ENCODE data around the gene NIM1K. TPM values are rescaled to one million over a fixed set of nuclear protein-coding genes. Genes with fewer than 3 reads are reported as not detected.

NIM1K gene
- total and polyA plus RNA-seq, 2 donors (not counting 1 experiment from before 2014, with no cell fraction given) = 0.13 to 0.32 TPM

- H2AFZ ChIP-seq (ENCODE audit: insufficient read depth, low read depth, low read length, poor library complexity, severe bottlenecking) = no peak overlapping the region
- ChIA-PET POLR2A (no interaction called here), CTCF (interaction anchor here (1.2 kb wide), 1 partner anchor 9 kb away, joined by 3 read pairs; no protein-coding TSS in a partner anchor)
- H3K9ac ChIP-seq (ENCODE audit: low read length) = no peak overlapping the region
- intact Hi-C loops (cut with micrococcal nuclease) = no loop called here
- ATAC-seq (ENCODE audit: low read depth) (no peak), DNase-seq (no peak)
- H3K9me3 ChIP-seq (ENCODE audit: control extremely low read depth in 1 of 3, control insufficient read depth in 2 of 3, insufficient read depth in 1 of 3, low read length in 2 of 3) = peaks cover 0 to 14% (median 0%) of the 10 kb centered on the region in 3 donors
- H3K27ac Mint-ChIP-seq = no peak overlapping the region
- H3K9me3 Mint-ChIP-seq (ENCODE audit: insufficient read depth) = no peaks in the 10 kb centered on the region
- H4K20me1 ChIP-seq (ENCODE audit: control insufficient read depth, insufficient read depth, low read length, poor library complexity, severe bottlenecking) = no peaks in the 10 kb centered on the region
- H3K36me3 ChIP-seq (replicated peaks in 1 of 2; ENCODE audit: control extremely low read depth in 1 of 2, control insufficient read depth in 1 of 2, extremely low read depth in 1 of 2, insufficient read depth in 2 of 2, low read length in 1 of 2) = no peaks in the 10 kb centered on the region
- H3K4me1 Mint-ChIP-seq = no peaks in the 10 kb centered on the region
- no peaks in the 10 kb centered on the region for H3K4me1 ChIP-seq (ENCODE audit: control insufficient read depth in 2 of 2, insufficient read depth in 2 of 2, low read length in 2 of 2)
- no peak for TF ChIP-seq CTCF (IDR thresholded peaks at IDR 0.05)
- no peak for TF ChIP-seq EZH2 (IDR thresholded peaks at IDR 0.05; ENCODE audit: borderline replicate concordance, insufficient read depth, low read depth, low read length, poor library complexity, severe bottlenecking)
- H3K4me3 Mint-ChIP-seq = no peak overlapping the region
- no peak overlapping the region for H3K4me3 ChIP-seq (ENCODE audit: control extremely low read depth in 1 of 5, extremely low read depth in 1 of 5, insufficient read depth in 1 of 5, low read depth in 2 of 5, low read length in 4 of 5)
- H3K4me2 ChIP-seq (replicated peaks; ENCODE audit: low read depth, low read length, poor library complexity, severe bottlenecking) = no peak overlapping the region
- no CpG with 5 or more reads among the region's 1 CpG for WGBS (ENCODE audit: insufficient coverage)
- no peak overlapping the region for H3K27ac ChIP-seq (ENCODE audit: low read length in 2 of 2)
- H3K79me2 ChIP-seq (ENCODE audit: control insufficient read depth, insufficient read depth, low read length) = no peaks in the 10 kb centered on the region
- peaks cover 49% of the 10 kb centered on the region for H3K27me3 Mint-ChIP-seq
- H3K27me3 ChIP-seq (replicated peaks in 1 of 4; ENCODE audit: control extremely low read depth in 1 of 4, control insufficient read depth in 3 of 4, insufficient read depth in 4 of 4, low read length in 3 of 4) = peaks cover 0 to 4% (median 0%) of the 10 kb centered on the region in 4 experiments
Measured at GRCh38 chr5:43268188-43268820, 76.3 kb downstream of the NIM1K start.

GRCh38 chr5:43270645-43271044 is 78.6 kb downstream of the NIM1K start:
- Histone ChIP-seq H3K9ac (ENCODE audit: low read length) (no peak overlapping the region), H2AFZ (ENCODE audit: insufficient read depth, low read depth, low read length, poor library complexity, severe bottlenecking) (no peak overlapping the region), H3K36me3 (replicated peaks in 1 of 2; ENCODE audit: control extremely low read depth in 1 of 2, control insufficient read depth in 1 of 2, extremely low read depth in 1 of 2, insufficient read depth in 2 of 2, low read length in 1 of 2) (no peaks in the 10 kb centered on the region), H3K4me2 (replicated peaks; ENCODE audit: low read depth, low read length, poor library complexity, severe bottlenecking) (no peak overlapping the region), H4K20me1 (ENCODE audit: control insufficient read depth, insufficient read depth, low read length, poor library complexity, severe bottlenecking) (no peaks in the 10 kb centered on the region), H3K79me2 (ENCODE audit: control insufficient read depth, insufficient read depth, low read length) (no peaks in the 10 kb centered on the region), H3K4me1 (ENCODE audit: control insufficient read depth in 2 of 2, insufficient read depth in 2 of 2, low read length in 2 of 2) (no peaks in the 10 kb centered on the region), H3K27me3 (replicated peaks in 1 of 4; ENCODE audit: control extremely low read depth in 1 of 4, control insufficient read depth in 3 of 4, insufficient read depth in 4 of 4, low read length in 3 of 4) (peaks cover 0 to 4% (median 0%) of the 10 kb centered on the region in 4 experiments), H3K9me3 (ENCODE audit: control extremely low read depth in 1 of 3, control insufficient read depth in 2 of 3, insufficient read depth in 1 of 3, low read length in 2 of 3) (peaks cover 0 to 14% (median 0%) of the 10 kb centered on the region in 3 donors), H3K27ac (ENCODE audit: low read length in 2 of 2) (no peak overlapping the region), H3K4me3 (ENCODE audit: control extremely low read depth in 1 of 5, extremely low read depth in 1 of 5, insufficient read depth in 1 of 5, low read depth in 2 of 5, low read length in 4 of 5) (no peak overlapping the region)
- TF ChIP-seq CTCF (IDR thresholded peaks at IDR 0.05) = no peak
- no peak for TF ChIP-seq EZH2 (IDR thresholded peaks at IDR 0.05; ENCODE audit: borderline replicate concordance, insufficient read depth, low read depth, low read length, poor library complexity, severe bottlenecking)
- intact Hi-C loops (cut with micrococcal nuclease) = no loop called here
- Mint-ChIP-seq H3K4me3 (no peak overlapping the region), H3K27me3 (peaks cover 51% of the 10 kb centered on the region), H3K27ac (no peak overlapping the region), H3K4me1 (no peaks in the 10 kb centered on the region), H3K9me3 (ENCODE audit: insufficient read depth) (no peaks in the 10 kb centered on the region)
- no peak for DNase-seq
- no CpG with 5 or more reads among the region's 1 CpG for WGBS (ENCODE audit: insufficient coverage)
- ChIA-PET CTCF (no interaction called here), POLR2A (no interaction called here)
- no peak for ATAC-seq (ENCODE audit: low read depth)
